ENCODE measurements around the gene IMPDH1.

IMPDH1 gene

GRCh38 chr7:128363261-128363721 lies 46.5 kb downstream of the IMPDH1 start:
- WGBS, result 93% methylated on average over 6 of the region's 6 CpGs
- Histone ChIP-seq H3K27me3 (ENCODE audit: control insufficient read depth in 1 of 2, insufficient read depth in 1 of 2, low read length in 2 of 2) (peaks cover 56 to 80% of the 10 kb centered on the region in 2 experiments), H3K4me2 (ENCODE audit: low read length, poor library complexity, severe bottlenecking) (no peak overlapping the region), H3K4ac (ENCODE audit: low read depth in 1 of 2, low read length in 2 of 2) (no peak overlapping the region), H4K91ac (ENCODE audit: low read length) (no peak overlapping the region), H3K36me3 (ENCODE audit: control insufficient read depth in 1 of 2, insufficient read depth in 2 of 2, low read depth in 1 of 2, low read length in 2 of 2) (no peaks in the 10 kb centered on the region), H2AK5ac (ENCODE audit: low read length, severe bottlenecking) (no peak overlapping the region), H3K27ac (ENCODE audit: low read length, poor library complexity, severe bottlenecking) (no peak overlapping the region), H4K8ac (ENCODE audit: low read length) (no peak overlapping the region), H3K9ac (ENCODE audit: low read length) (no peak overlapping the region), H2AFZ (ENCODE audit: low read depth, low read length) (no peak overlapping the region), H3K79me1 (replicated peaks; ENCODE audit: low read length, poor library complexity, severe bottlenecking) (no peaks in the 10 kb centered on the region), H3K23ac (ENCODE audit: low read length in 2 of 2) (no peak overlapping the region), H3K4me1 (ENCODE audit: control insufficient read depth, insufficient read depth, low read depth, low read length) (peaks cover 19% of the 10 kb centered on the region), H2BK5ac (ENCODE audit: low read depth, low read length, poor library complexity, severe bottlenecking) (no peak overlapping the region), H2BK15ac (ENCODE audit: low read depth, poor library complexity, severe bottlenecking) (no peak overlapping the region), H3K14ac (ENCODE audit: low read length in 2 of 2) (no peak overlapping the region), H3K18ac (ENCODE audit: low read depth in 1 of 2, low read length in 2 of 2) (no peak overlapping the region), H2BK12ac (ENCODE audit: low read length in 2 of 2) (no peak overlapping the region), H3K4me3 (ENCODE audit: insufficient read depth in 1 of 2, low read depth in 1 of 2, low read length in 2 of 2) (no peak overlapping the region), H2BK120ac (ENCODE audit: low read depth, low read length) (no peak overlapping the region), H3K9me3 (ENCODE audit: control insufficient read depth, low read length) (no peaks in the 10 kb centered on the region)
- DNase-seq, result no peak

GRCh38 chr7:128362670-128363069 lies 47.1 kb downstream of the IMPDH1 start:
- Histone ChIP-seq H3K79me1 (replicated peaks; ENCODE audit: low read length, poor library complexity, severe bottlenecking) (no peaks in the 10 kb centered on the region), H2BK12ac (ENCODE audit: low read length in 2 of 2) (no peak overlapping the region), H2BK120ac (ENCODE audit: low read depth, low read length) (no peak overlapping the region), H4K91ac (ENCODE audit: low read length) (no peak overlapping the region), H3K4me2 (ENCODE audit: low read length, poor library complexity, severe bottlenecking) (no peak overlapping the region), H3K36me3 (ENCODE audit: control insufficient read depth in 1 of 2, insufficient read depth in 2 of 2, low read depth in 1 of 2, low read length in 2 of 2) (no peaks in the 10 kb centered on the region), H3K18ac (ENCODE audit: low read depth in 1 of 2, low read length in 2 of 2) (no peak overlapping the region), H2BK5ac (ENCODE audit: low read depth, low read length, poor library complexity, severe bottlenecking) (no peak overlapping the region), H3K4me3 (ENCODE audit: insufficient read depth in 1 of 2, low read depth in 1 of 2, low read length in 2 of 2) (no peak overlapping the region), H3K9ac (ENCODE audit: low read length) (no peak overlapping the region), H3K4ac (ENCODE audit: low read depth in 1 of 2, low read length in 2 of 2) (no peak overlapping the region), H3K4me1 (ENCODE audit: control insufficient read depth, insufficient read depth, low read depth, low read length) (peaks cover 19% of the 10 kb centered on the region), H3K23ac (ENCODE audit: low read length in 2 of 2) (no peak overlapping the region), H3K14ac (ENCODE audit: low read length in 2 of 2) (no peak overlapping the region), H3K9me3 (ENCODE audit: control insufficient read depth, low read length) (no peaks in the 10 kb centered on the region), H2AFZ (ENCODE audit: low read depth, low read length) (no peak overlapping the region), H3K27me3 (ENCODE audit: control insufficient read depth in 1 of 2, insufficient read depth in 1 of 2, low read length in 2 of 2) (peaks cover 55 to 86% of the 10 kb centered on the region in 2 experiments), H2BK15ac (ENCODE audit: low read depth, poor library complexity, severe bottlenecking) (no peak overlapping the region), H3K27ac (ENCODE audit: low read length, poor library complexity, severe bottlenecking) (no peak overlapping the region), H4K8ac (ENCODE audit: low read length) (no peak overlapping the region), H2AK5ac (ENCODE audit: low read length, severe bottlenecking) (no peak overlapping the region)
- 71% methylated on average over 4 of the region's 4 CpGs for WGBS
- peak; percentile 37 for DNase-seq

GRCh38 chr7:128361411-128362379 lies 48.1 kb downstream of the IMPDH1 start, which contains the start of gene PRRT4:
Gene PRRT4, minus strand, starts transcription at chr7:128361690.
- peak within 1 kb of the TSS; percentile 97 for H3K4me2 ChIP-seq (ENCODE audit: low read length, poor library complexity, severe bottlenecking)
- H3K18ac ChIP-seq (ENCODE audit: low read depth in 1 of 2, low read length in 2 of 2), result peak within 1 kb of the TSS in 1 of 2 experiments; percentile 83
- no peak within 1 kb of the TSS for H2BK120ac ChIP-seq (ENCODE audit: low read depth, low read length)
- H3K79me1 ChIP-seq (replicated peaks; ENCODE audit: low read length, poor library complexity, severe bottlenecking), result no peaks in the 10 kb centered on the region
- H3K36me3 ChIP-seq (ENCODE audit: control insufficient read depth in 1 of 2, insufficient read depth in 2 of 2, low read depth in 1 of 2, low read length in 2 of 2), result no peaks in the 10 kb centered on the region
- H3K9me3 ChIP-seq (ENCODE audit: control insufficient read depth, low read length), result no peaks in the 10 kb centered on the region
- no peak within 1 kb of the TSS for H3K4ac ChIP-seq (ENCODE audit: low read depth in 1 of 2, low read length in 2 of 2)
- H3K4me3 ChIP-seq (ENCODE audit: insufficient read depth in 1 of 2, low read depth in 1 of 2, low read length in 2 of 2), result peak within 1 kb of the TSS; percentile 56 to 74
- H4K91ac ChIP-seq (ENCODE audit: low read length), result no peak within 1 kb of the TSS
- no peak within 1 kb of the TSS for H2BK5ac ChIP-seq (ENCODE audit: low read depth, low read length, poor library complexity, severe bottlenecking)
- WGBS, result 2% methylated on average over 66 of the region's 88 CpGs
- H3K23ac ChIP-seq (ENCODE audit: low read length in 2 of 2), result peak within 1 kb of the TSS in 1 of 2 experiments; percentile 34
- peak; percentile 17 for DNase-seq
- no peak within 1 kb of the TSS for H2BK12ac ChIP-seq (ENCODE audit: low read length in 2 of 2)
- H2AK5ac ChIP-seq (ENCODE audit: low read length, severe bottlenecking), result no peak within 1 kb of the TSS
- peak within 1 kb of the TSS; percentile 16 for H2BK15ac ChIP-seq (ENCODE audit: low read depth, poor library complexity, severe bottlenecking)
- H3K4me1 ChIP-seq (ENCODE audit: control insufficient read depth, insufficient read depth, low read depth, low read length), result peaks cover 21% of the 10 kb centered on the region
- H3K27ac ChIP-seq (ENCODE audit: low read length, poor library complexity, severe bottlenecking), result no peak within 1 kb of the TSS
- H3K27me3 ChIP-seq (ENCODE audit: control insufficient read depth in 1 of 2, insufficient read depth in 1 of 2, low read length in 2 of 2), result peaks cover 47 to 90% of the 10 kb centered on the region in 2 experiments
- peak within 1 kb of the TSS; percentile 36 for H3K9ac ChIP-seq (ENCODE audit: low read length)
- H4K8ac ChIP-seq (ENCODE audit: low read length), result peak within 1 kb of the TSS; percentile 57
- no peak within 1 kb of the TSS for H2AFZ ChIP-seq (ENCODE audit: low read depth, low read length)
- H3K14ac ChIP-seq (ENCODE audit: low read length in 2 of 2), result peak within 1 kb of the TSS in 1 of 2 experiments; percentile 95

GRCh38 chr7:128360359-128360678 lies 49.5 kb downstream of the IMPDH1 start:
- H3K27me3 ChIP-seq (ENCODE audit: control insufficient read depth in 1 of 2, insufficient read depth in 1 of 2, low read length in 2 of 2), result peaks cover 33 to 90% of the 10 kb centered on the region in 2 experiments
- no peak overlapping the region for H3K23ac ChIP-seq (ENCODE audit: low read length in 2 of 2)
- peaks cover 21% of the 10 kb centered on the region for H3K4me1 ChIP-seq (ENCODE audit: control insufficient read depth, insufficient read depth, low read depth, low read length)
- peak overlapping the region in 1 of 2 experiments; percentile 31 for H3K18ac ChIP-seq (ENCODE audit: low read depth in 1 of 2, low read length in 2 of 2)
- H2BK15ac ChIP-seq (ENCODE audit: low read depth, poor library complexity, severe bottlenecking), result peak overlapping the region; percentile 48
- no peak overlapping the region for H2BK5ac ChIP-seq (ENCODE audit: low read depth, low read length, poor library complexity, severe bottlenecking)
- no peak overlapping the region for H3K9ac ChIP-seq (ENCODE audit: low read length)
- no peaks in the 10 kb centered on the region for H3K36me3 ChIP-seq (ENCODE audit: control insufficient read depth in 1 of 2, insufficient read depth in 2 of 2, low read depth in 1 of 2, low read length in 2 of 2)
- H3K79me1 ChIP-seq (replicated peaks; ENCODE audit: low read length, poor library complexity, severe bottlenecking), result no peaks in the 10 kb centered on the region
- no peak overlapping the region for H3K14ac ChIP-seq (ENCODE audit: low read length in 2 of 2)
- H3K27ac ChIP-seq (ENCODE audit: low read length, poor library complexity, severe bottlenecking), result no peak overlapping the region
- no peak overlapping the region for H2BK12ac ChIP-seq (ENCODE audit: low read length in 2 of 2)
- H3K4me2 ChIP-seq (ENCODE audit: low read length, poor library complexity, severe bottlenecking), result no peak overlapping the region
- H3K4ac ChIP-seq (ENCODE audit: low read depth in 1 of 2, low read length in 2 of 2), result no peak overlapping the region
- no peak overlapping the region for H3K4me3 ChIP-seq (ENCODE audit: insufficient read depth in 1 of 2, low read depth in 1 of 2, low read length in 2 of 2)
- H2AK5ac ChIP-seq (ENCODE audit: low read length, severe bottlenecking), result no peak overlapping the region
- H4K91ac ChIP-seq (ENCODE audit: low read length), result no peak overlapping the region
- no peak overlapping the region for H4K8ac ChIP-seq (ENCODE audit: low read length)
- WGBS, result 21% methylated on average over 7 of the region's 9 CpGs
- no peak overlapping the region for H2BK120ac ChIP-seq (ENCODE audit: low read depth, low read length)
- H2AFZ ChIP-seq (ENCODE audit: low read depth, low read length), result no peak overlapping the region
- peak; percentile 5 for DNase-seq
- H3K9me3 ChIP-seq (ENCODE audit: control insufficient read depth, low read length), result no peaks in the 10 kb centered on the region

All from mesenchymal stem cell (in vitro differentiated cells and primary cell).